ENCODE measurements around the gene ZIC1. TPM values are rescaled to one million over a fixed set of nuclear protein-coding genes. Genes with fewer than 3 reads are reported as not detected.
A peak's percentile ranks its signal among the peaks of the same experiment; 100 is the strongest.

The ZIC1 gene
- not detected for total RNA-seq
- long read RNA-seq = 0 reads

GRCh38 chr3:147409143-147410115, at the start of gene ZIC1:
Gene ZIC1 (plus strand): TSS chr3:147409365. CDS start chr3:147410113, 748 bp downstream.
- H3K27ac ChIP-seq = no peak within 1 kb of the TSS
- H3K4me1 ChIP-seq = peaks cover 24% of the 10 kb centered on the region
- H3K36me3 ChIP-seq = no peaks in the 10 kb centered on the region
- ATAC-seq = no peak
- H3K27me3 ChIP-seq = peaks cover 98% of the 10 kb centered on the region
- H3K9me3 ChIP-seq = no peaks in the 10 kb centered on the region
- H3K4me3 ChIP-seq = no peak within 1 kb of the TSS
- no peak for TF ChIP-seq CTCF (IDR thresholded peaks at IDR 0.05)
- no peak for DNase-seq
- intact Hi-C loops (cut with DNase I) = no loop called here

GRCh38 chr3:147360051-147360439, 49.1 kb upstream of the ZIC1 start:
- peaks cover 70% of the 10 kb centered on the region for H3K27me3 ChIP-seq
- intact Hi-C loops (cut with DNase I) = no loop called here

GRCh38 chr3:147360646-147361453, 48.3 kb upstream of the ZIC1 start:
- no peak for DNase-seq

More at GRCh38 chr3:147360051-147360439, 49.1 kb upstream of the ZIC1 start:
- no peak for TF ChIP-seq CTCF (IDR thresholded peaks at IDR 0.05)
- H3K9me3 ChIP-seq = no peaks in the 10 kb centered on the region
- H3K4me3 ChIP-seq = no peak overlapping the region
- H3K36me3 ChIP-seq = no peaks in the 10 kb centered on the region
- no peak overlapping the region for H3K27ac ChIP-seq
- no peaks in the 10 kb centered on the region for H3K4me1 ChIP-seq
- ATAC-seq = no peak
- no peak for DNase-seq

GRCh38 chr3:147361454-147362420, 47.4 kb upstream of the ZIC1 start:
- Histone ChIP-seq H3K4me1 (no peaks in the 10 kb centered on the region), H3K27ac (no peak overlapping the region), H3K9me3 (no peaks in the 10 kb centered on the region), H3K36me3 (no peaks in the 10 kb centered on the region), H3K27me3 (peaks cover 64% of the 10 kb centered on the region), H3K4me3 (no peak overlapping the region)
- no peak for ATAC-seq
- DNase-seq = peak; percentile 72
- intact Hi-C loops (cut with DNase I) = no loop called here
- TF ChIP-seq CTCF (IDR thresholded peaks at IDR 0.05) = peak; percentile 45

More at GRCh38 chr3:147360646-147361453, 48.3 kb upstream of the ZIC1 start:
- Histone ChIP-seq H3K9me3 (no peaks in the 10 kb centered on the region), H3K27me3 (peaks cover 69% of the 10 kb centered on the region), H3K27ac (no peak overlapping the region), H3K36me3 (no peaks in the 10 kb centered on the region), H3K4me3 (no peak overlapping the region), H3K4me1 (no peaks in the 10 kb centered on the region)
- no peak for TF ChIP-seq CTCF (IDR thresholded peaks at IDR 0.05)
- no peak for ATAC-seq
- intact Hi-C loops (cut with DNase I) = no loop called here

- intact Hi-C loops (cut with DNase I) = no loop called here
These were observed 44.4 kb upstream of the ZIC1 start for GRCh38 chr3:147364771-147365170.

More at GRCh38 chr3:147364771-147365170, 44.4 kb upstream of the ZIC1 start:
- peaks cover 63% of the 10 kb centered on the region for H3K27me3 ChIP-seq
- no peak for TF ChIP-seq CTCF (IDR thresholded peaks at IDR 0.05)
- H3K4me1 ChIP-seq = no peaks in the 10 kb centered on the region
- H3K36me3 ChIP-seq = no peaks in the 10 kb centered on the region
- H3K9me3 ChIP-seq = no peaks in the 10 kb centered on the region
- H3K4me3 ChIP-seq = no peak overlapping the region
- no peak for ATAC-seq
- no peak overlapping the region for H3K27ac ChIP-seq
- no peak for DNase-seq
